Activated effector memory CD4-positive, alpha-beta T cell treated with Interleukin-2 at 50 U/mL for 16 hours (primary cell): ENCODE results near the gene CMTR1.
"Not testable (repeated sequence)": the region's sequence is repeated elsewhere in the genome, so short reads cannot be mapped to it uniquely, and the experiment has no call there.

Experiments used
- DNase-seq: peaks from one replicate; pipeline ENCODE4 v3.0.0-alpha.2; 2020

Gene CMTR1

DNA sequence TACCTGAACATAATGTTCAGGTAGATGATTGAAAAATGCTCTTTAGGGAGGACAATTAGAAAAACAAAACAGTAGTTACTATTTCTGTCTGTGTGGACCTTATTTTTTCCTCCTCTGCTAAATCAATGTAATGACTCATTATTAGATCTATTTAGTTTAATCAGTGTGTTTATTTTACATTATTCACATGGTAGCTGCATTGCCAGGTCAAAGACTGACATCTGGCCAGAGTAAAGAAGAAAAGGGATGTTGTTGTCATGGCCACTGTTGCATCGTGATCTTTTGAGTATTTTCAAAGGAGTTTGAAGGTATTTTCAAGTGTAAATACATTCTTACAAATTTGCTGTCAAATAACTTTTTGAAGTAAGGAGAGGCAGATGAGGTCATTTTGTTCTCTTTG, 5.9 kb downstream of the CMTR1 start:
- no peak for DNase-seq

DNA sequence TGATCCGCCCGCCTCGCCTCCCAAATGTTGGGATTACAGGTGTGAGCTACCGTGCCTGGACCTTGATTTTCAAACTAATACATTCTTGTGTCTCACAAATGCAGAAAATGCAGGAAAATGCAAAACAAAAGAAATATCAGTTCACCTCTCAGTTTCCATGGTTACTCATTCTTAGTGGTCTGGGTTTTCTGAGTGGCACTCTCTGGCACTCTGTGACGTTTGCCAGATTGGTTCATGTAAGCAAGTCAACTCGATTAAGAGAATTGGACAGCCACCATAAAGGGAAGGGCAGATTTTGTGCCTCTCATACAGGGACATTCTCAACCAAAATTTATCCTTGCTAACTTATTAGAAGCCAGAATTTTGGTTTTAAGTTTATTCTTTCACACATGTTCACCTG, 8.6 kb downstream of the CMTR1 start:
- no peak for DNase-seq

DNA sequence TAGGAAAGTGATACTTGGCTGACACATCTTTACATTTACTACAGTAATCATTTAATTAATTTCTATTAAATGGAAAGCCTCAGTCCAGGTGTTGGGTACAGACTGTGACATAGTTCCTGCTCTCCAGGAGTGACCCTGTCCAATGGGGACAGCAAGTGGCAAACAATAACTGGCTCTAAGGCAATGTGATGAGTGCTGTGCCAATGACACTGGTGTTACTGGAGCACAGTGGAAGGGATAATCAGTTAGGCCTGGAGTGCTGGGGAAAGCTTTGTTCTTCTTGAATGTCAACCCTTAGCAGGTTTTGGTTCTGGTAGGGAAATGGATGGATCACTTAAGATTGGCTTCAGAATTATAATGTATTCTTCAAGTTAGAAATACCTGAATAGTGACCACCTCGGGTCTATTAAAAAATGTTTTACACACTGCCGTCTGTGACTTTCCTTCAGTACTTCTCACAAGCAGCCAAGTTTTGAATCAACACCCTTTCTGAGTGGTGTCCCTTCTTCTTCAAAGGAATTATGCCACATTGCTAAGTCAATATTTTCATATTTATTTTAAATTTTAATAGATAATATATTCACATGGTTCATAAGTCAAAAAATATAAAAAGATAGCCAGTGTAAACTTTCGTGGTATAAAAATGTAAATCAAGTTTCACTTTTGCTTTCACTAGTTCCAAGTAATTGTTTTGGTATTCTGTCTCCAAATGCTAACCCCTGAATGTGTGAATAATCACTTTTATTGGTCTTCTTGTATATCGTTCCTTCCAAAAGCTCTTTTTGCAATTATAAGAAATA, 9.6 kb downstream of the CMTR1 start:
- no peak for DNase-seq

DNA sequence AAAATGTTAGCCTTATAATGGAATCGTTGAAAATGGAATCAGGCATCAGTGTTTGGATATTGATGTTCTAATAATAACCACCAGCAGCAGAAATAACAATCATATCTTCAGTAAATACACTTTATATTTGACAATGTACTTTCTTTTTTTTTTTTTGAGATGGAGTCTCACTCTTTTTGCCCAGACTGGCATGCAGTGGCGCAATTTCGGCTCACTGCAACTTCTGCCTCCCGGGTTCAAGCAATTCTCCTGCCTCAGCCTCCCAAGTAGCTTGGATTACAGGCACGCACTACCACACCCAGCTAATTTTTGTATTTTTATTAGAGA, 10.2 kb downstream of the CMTR1 start:
- not testable (repeated sequence) for DNase-seq

DNA sequence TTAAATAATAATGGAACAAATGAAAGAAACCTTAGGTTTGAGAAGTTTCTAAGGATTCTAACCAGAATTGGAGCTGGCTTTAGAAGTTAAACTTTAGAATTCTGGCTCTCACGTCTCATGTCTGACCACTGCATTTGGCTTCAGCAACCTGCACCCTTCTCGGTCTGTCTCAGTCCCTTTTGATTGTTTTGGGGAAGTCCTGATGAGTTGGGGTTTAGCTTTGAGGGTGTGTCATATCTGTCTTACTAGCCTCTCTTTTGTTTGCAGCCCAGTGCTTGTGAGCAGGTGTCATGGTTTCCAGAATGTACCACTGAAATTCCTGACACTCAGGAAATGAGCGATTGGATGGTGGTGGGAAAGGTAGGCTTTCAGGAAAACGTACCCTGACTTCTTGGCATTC, 17.0 kb downstream of the CMTR1 start:
- no peak for DNase-seq

DNA sequence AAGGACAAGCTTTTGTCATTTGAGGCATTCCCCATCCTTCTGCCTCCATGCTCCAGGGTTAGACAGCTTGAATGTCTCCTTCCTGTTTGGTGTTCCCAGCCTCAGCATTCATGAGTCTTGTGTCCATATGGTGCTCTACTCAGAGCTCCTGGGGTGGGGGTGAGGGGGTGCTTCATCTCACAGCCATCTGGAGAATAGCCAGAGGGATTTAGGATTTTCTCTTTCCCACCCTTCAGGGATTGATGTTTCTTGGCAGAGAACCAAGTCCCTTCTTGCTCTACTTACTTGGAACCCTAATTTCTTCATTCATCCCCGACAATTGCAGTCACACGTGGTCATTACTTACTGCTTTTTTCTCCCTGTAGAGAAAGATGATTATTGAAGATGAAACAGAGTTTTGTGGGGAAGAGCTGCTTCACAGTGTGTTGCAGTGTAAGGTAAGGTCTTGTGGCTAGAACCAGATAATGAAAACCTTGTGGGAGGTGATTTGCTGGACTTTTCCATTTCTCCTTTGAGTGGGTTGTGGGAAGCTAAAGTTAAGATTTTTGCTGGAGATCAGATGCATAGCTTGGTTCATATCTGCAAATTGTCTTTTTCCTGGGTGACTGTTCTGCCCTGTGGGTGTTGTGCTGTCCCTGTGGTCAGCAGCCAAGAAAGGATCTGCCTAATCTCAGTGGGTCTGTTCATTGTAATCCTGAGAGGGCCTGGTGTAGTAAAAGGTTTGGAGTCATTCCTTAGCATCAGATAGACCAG, 18.6 kb downstream of the CMTR1 start:
- DNase-seq = no peak

DNA sequence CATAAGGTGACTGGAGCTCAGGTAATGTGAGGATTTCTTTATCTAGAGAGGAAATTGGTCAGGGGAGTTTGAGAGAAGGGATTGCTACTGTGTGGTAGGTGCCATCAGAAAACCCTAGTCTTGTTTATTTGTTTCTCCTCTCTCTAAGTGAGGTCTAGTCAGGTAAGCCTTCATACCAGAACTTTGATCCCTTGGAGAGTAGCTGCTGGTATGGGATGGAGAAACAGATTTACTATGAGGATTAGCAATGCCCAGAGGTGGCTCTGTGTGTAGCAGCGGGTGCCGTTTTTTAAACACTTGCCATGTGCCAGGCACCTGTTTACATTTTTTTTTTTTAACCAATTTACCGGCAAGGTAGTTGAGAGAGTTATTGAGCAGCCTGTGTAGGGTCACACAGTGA, 19.5 kb downstream of the CMTR1 start:
- DNase-seq = no peak

DNA sequence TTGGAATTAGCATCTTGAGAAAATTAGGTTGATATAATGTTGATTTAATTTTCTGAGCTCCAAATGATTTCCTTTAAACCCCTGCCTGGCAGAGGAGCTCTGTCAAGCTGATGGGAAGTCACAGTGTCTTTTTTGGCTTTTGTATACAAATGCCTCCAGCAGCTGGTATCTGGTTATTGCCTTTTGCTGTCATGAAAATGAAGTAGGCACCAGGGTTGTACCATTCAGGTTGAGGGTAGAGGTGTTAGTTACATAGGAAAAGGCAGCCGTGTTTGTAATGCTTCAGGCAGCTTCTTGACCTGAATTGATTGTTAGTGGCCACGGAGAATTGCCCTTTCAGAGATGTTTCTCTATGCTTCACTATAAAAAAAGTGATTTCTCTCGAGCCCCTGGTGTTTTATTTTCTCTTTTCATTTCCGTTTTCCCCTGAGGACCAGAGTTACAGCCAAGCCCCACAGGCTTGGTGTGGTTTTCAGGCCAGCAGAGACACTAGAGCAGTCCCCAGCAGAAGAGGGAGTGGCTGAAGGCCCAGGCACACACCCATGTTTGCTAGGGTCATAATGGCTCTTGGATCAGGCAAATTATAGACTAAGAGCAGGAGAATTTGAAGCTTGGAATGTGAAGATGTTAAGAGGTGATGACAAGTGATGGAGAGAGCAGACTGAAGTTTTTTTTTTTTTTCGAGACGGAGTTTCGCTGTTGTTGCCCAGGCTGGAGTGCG, 21.6 kb downstream of the CMTR1 start:
- no peak for DNase-seq

DNA sequence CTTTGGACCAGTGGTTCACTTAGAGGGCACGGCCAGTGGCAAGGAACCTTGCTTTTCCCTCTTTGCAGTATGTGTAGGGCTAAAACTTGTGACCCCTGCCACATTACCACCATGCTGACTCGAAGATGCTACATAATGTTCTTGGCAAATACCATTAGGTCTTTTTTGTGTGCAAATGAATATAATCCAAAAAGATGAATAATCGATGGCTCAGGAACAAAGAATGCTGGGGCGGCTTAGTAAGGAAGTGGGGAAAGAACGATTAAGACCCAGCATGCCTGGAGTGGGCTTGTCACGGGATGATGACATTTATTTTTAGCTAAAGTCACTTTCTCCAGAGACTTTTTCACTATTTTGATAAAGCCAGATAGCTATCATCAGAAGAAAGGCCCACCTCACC, 23.1 kb downstream of the CMTR1 start:
- no peak for DNase-seq

DNA sequence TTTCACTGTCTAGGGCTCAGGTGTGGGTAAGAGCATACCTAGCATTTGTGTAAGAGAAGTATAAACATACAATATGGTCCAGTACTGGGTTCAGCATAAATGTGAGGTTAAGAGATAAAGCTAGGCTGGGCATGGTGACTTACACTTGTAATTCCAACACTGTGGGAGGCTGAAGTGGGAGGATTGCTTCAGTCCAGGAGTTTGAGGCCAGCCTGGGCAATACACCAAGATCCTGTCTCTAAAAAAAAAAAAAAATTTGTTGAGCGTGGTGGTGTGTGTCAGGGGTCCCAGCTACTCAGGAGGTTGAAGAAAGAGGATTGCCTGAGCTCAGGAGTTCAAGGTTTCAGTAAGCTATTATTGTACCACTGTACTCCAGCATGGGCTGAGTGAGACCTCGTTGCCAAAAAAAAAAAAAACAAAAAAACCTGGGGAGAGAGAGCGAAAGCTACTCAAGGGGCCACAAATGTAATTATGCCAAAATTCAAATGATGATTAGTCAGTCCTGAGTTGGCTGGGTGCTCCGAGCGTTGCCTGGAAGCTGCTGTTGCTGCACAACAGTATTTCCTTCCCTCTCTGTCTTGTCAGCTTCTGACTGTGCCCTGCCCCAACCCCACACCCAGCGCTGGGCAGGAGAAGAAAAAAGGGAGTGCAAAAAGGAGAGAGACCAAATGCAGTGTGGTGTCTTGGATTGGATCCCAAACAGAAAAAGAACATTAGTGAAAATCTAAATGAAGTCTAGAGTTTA, 24.0 kb downstream of the CMTR1 start:
- DNase-seq = no peak

DNA sequence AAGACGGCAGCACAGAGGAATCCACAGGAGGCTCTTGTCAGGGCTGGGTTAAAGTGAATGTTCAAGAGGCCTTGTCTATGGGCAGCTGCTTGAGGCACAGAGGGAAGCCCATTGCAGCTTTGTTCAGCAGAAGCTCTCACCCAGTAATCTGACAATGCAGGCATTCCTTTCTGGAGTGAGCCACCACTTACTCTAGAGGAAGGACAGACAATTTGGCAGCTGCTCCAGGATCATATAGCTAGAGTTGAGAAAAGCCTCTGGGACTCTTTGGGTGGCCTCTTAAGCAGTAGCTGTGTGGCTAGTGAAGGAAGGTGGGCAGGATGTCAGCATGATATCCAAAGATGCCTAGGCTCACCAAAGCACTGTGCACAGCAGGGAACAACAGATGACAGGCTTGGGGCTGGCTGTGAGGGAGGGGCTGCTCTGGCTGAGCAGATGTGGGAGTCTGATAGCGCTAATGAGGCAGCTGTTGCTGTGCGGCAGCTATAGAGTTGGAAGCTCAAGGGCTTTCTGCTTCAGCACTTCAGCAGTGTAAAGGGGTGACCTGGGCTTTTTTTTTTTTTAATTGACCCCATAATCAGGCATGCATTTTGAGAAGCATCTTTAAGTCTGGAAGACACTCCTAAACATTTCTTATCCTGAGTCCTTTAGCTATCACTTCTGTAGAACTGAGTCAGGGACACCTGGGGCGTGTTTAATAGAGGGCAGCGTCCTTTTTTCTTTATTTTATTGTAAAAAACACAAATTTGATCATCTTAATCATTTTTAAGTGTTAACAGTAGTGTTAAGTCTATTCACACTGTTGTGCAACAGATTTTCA, 27.2 kb downstream of the CMTR1 start:
- no peak for DNase-seq

DNA sequence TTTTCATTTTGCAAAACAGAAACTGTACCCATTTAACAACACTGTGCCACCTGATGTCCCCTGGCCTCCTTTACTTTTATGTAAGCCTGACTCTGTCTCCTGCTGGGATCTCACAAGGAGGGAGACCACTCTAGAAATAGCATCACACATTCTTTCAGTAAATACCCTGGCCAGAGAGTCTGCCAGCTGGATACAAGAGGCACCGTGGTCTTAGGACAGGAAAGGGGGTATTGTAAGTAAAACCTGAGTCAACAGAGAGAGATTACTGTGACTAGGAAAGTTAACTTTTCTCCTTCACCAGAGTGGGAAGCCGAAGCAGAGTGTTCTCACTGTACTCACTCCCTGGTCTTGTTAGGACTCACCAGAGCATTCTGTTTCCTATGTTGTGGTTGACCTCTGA, 27.8 kb downstream of the CMTR1 start:
- no peak for DNase-seq

DNA sequence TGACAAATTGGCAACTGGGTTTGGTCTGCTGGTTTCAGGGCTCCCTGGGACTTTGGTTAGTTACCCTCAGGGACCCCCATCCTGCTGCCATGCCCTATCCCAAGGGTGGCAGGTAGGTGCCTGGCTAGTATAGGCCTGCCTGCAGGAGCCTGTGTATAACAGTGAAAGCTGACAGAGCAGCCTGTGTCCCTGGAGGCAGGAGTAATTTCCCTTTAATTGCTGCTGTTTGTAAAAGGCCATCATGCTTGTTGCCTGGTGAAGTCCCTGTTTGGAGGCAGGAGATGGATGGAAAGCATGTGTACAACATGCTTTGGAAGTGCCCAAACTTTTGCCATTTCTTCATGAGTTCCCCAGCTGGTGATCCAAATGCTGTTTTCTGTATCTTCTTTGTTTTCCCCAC, 30.1 kb downstream of the CMTR1 start:
- no peak for DNase-seq

DNA sequence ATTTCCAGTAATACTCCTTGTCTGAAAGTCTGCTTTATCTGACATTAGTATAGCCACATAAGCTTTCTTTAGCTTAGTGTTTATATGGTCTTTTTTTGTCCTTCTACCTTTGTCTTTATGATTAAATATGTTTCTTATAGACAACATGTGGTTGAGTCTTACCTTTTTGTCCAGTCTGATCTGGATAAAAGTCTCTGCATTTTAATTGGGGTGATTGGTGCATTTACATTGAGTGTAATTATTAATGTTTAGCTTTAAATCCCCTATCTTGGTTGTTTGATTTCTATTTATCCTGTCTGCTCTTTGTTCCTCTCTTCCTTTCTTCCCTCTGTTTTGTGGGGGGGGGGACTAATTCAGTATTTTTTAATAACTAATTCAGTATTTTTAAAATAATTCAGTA, 34.7 kb downstream of the CMTR1 start:
- DNase-seq = no peak

DNA sequence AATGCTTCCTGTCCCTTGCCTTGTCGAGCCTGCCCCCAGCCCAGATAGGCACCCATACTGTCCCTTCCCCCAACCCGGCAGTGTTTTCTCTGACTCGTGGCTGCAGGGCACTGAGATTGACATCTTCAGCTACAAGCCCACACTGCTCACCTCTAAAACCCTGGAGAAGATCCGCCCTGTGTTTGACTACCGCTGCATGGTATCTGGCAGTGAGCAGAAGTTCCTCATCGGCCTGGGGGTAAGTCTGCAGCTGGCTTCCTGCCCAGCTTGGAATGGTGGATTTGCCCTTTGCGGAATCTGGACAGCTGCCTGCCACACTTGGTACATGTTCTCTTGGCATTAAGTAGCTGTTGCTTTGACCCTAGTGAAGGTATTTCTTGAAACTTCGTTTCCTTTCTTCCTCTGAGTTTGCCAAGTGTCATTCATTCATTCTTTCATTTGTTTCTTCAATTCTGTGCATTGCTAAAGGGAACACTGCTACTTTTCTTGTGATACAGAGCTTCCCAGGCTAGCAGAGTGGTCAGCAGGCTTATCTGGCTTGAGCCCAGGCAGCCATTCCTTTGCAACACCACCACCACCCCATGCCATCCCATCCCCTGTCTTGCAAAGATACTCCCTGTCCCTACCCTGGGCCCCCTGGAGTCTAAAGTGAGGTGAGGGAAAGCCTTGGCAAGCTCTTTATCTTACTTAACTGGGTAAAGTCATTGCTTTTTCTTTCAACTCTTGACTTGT, 40.5 kb downstream of the CMTR1 start:
- DNase-seq = no peak

DNA sequence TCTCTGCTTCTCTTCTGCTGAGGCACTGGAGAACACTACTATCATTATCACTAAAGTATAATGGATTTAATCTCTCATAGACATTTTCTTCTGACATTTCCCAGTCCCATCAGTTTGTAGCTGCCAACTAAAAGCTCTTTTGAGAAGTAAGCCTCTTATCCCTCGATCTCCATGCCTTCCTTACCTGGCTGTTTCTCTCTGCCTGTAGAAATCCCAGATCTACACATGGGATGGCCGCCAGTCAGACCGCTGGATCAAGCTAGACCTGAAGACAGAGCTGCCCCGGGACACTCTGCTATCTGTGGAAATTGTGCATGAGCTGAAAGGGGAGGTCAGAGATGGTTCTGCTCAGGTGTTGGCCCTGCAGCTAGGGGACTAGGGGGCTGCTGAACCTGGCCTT, 41.3 kb downstream of the CMTR1 start:
- no peak for DNase-seq

DNA sequence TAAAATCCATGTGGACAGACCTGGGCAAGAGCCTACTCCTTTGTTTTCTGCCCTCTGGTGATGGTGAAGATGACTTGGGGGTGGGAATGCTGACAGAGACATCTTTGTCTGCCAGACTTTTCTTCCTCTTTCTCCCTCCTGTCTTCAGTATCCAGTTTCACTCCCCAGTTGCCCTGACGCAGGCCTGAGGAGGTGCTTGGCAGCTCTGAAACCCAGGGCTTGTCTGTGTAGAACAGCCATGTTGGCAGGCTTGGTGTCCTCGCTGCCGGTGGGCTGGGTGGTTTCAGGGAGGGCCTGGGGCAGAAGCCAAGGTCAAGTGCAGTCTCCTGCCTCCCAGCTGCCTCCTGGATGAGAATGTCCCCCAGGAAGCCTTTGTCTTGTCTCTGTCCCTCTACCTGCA, 44.2 kb downstream of the CMTR1 start:
- DNase-seq = no peak

DNA sequence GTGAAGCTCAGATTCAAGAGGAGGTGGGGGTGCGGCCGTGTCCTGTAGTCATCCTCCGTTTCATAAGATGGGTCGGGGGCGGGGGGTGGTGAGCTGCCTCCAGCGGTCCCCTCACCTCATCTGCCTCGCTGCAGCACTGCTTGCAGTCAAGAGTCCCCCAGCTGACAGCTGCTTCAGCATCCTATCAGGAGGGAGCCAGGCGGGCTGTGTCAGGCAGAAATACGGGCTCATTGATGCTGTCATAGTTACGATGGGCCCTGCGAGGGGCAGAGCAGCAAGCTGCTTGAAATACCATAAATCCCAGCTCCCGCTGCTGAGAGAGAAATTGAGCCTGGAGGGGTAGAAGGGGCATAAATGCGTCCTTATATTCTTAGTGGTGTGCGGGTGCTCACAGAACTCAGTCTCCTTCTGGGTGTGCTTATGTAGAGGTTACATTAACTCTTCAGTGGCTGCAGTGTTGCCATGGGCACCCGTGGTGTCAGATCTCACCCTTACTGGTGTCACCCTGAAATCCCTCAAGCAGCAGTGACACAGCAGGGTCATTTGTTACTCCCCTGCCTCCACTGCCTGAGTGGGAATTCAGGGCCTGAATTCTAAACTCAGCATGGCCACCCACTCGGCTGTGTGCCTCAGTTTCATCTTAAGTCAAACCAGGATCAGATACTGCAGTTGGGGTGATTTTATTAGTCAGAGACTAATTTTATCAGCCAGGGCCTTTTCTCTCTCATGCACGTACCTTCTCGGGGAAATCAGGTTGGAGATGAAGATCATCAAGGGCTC, 44.8 kb downstream of the CMTR1 start:
- DNase-seq = no peak

DNA sequence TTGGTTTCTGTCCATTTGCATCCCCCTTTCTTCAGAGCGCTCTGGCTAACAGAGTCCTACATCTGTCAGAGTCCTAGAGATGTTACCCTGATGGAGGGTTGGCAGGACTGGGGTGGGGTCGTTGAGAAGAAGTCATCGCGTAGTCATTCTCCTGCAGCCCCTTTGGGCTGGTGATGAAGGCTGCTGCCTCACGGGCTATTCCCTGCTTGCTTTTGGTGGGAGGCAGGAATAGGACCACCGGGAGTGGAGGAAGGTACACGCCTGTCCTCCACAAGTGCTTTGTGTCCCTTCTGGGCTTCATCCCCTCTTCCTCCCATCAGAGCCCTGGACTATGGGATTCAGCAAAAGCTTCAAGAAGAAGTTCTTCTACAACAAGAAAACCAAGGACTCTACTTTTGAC, 45.8 kb downstream of the CMTR1 start:
- no peak for DNase-seq

DNA sequence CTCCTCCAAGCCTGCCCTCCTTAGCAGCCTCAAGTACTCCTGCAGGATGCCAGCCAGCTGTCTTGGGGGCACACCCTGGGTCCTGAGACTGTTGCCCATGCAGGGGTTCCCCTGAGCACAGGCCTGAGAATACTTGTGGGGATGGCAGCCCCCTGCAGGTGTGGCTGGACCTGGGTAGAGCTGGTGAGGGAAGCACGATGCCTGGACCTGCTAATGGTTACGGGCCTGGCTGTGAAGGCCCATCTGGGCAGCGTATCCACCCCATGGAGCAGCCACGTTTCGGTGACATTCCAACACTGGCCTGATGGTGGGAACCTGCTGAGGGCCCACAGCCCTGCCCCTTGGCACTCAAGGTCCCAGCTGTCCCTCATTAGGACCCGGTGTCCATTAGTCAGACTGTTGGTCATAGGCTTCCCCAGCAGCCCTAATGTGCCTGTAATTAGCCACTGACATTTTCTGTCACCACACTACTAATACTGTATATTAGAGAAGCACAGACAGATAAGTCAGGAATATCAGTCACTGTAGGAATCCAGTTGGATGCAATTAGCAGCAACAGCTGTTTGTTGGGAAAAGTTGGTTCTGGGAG, 46.3 kb downstream of the CMTR1 start:
- DNase-seq = no peak
